Right cardiac atrium (tissue), 5 donors: ENCODE measurements around the gene SNX9. TPM values are rescaled to one million over a fixed set of nuclear protein-coding genes. Genes with fewer than 3 reads are reported as not detected.
"Not testable (repeated sequence)": the region's sequence is repeated elsewhere in the genome, so short reads cannot be mapped to it uniquely, and the experiment has no call there.

Experiments used
- ATAC-seq, 2 donors: fragments of 200-7000 bp; cut with Tn5 transposase; one replicate each; pipeline versions ENCODE4 v1.8.0 to v1.9.1; 2020; ENCODE audit warnings: moderate library complexity in 2 of 2, mild to moderate bottlenecking in 1 of 2
- DNase-seq, 3 donors: peaks; one replicate each; pipeline ENCODE4 v3.0.0-alpha.2; 2020
- H3K27ac ChIP-seq: one replicate; pipeline ENCODE4 v1.5.1; 2013; ENCODE audit warnings: mild to moderate bottlenecking, low read length, control low read depth, moderate library complexity
- H3K27me3 ChIP-seq: one replicate; pipeline ENCODE4 v1.6.1; 2013; ENCODE audit not compliant: control insufficient read depth, insufficient read depth
- H3K4me1 ChIP-seq: one replicate; pipeline ENCODE4 v1.6.1; 2013; ENCODE audit warnings: low read length; ENCODE audit not compliant: control insufficient read depth, insufficient read depth
- H3K4me3 ChIP-seq: one replicate; pipeline ENCODE4 v1.5.1; 2013; ENCODE audit warnings: low read length, control low read depth
- H3K9me3 ChIP-seq: one replicate; pipeline ENCODE4 v1.6.1; 2013; ENCODE audit warnings: low read length; ENCODE audit not compliant: control insufficient read depth
- WGBS: extraction: QIAGEN DNeasy Blood & Tissue Kit; methylation state at CpG from one replicate; pipeline ENCODE4 v1.1.7; 2013; 5-methylcytosine and 5-hydroxymethylcytosine counted together
- intact Hi-C, 4 donors: fragments of 100-400 bp; cut with DNase I; formaldehyde crosslinking; loops; one replicate each; pipeline versions ENCODE4 v1.11.0 to v1.14.0; 2022 to 2023
- polyA plus RNA-seq: library from polyadenylated mRNA; stranded (reverse); fragments of 200-250 nt; gene quantifications from one replicate; pipeline ENCODE4 v1.2.3, GENCODE V29; 2013
- total RNA-seq, 4 donors: library from RNA; stranded (reverse); fragmentation: NEBNext Ultra II Directional; extraction: Animal tissue kit (Norgen Biotek cat#: 25700); gene quantifications; one replicate each; pipeline ENCODE4 v1.2.1, GENCODE V29; 2021
- donor health status: healthy with polysubstance abuse.
- donor health status: DM: no; HTN: yes; CAD: no.
- donor health status: DM: no; HTN: no; CAD: no.
- donor health status: DM: no; HTN: yes; CAD: no; lungs with severe emphysema.
- donor health status: DM: yes; HTN: yes; CAD: no.

The SNX9 gene
- total and polyA plus RNA-seq, 5 donors: 24.1 to 41.9 (median 36.2) TPM

DNA sequence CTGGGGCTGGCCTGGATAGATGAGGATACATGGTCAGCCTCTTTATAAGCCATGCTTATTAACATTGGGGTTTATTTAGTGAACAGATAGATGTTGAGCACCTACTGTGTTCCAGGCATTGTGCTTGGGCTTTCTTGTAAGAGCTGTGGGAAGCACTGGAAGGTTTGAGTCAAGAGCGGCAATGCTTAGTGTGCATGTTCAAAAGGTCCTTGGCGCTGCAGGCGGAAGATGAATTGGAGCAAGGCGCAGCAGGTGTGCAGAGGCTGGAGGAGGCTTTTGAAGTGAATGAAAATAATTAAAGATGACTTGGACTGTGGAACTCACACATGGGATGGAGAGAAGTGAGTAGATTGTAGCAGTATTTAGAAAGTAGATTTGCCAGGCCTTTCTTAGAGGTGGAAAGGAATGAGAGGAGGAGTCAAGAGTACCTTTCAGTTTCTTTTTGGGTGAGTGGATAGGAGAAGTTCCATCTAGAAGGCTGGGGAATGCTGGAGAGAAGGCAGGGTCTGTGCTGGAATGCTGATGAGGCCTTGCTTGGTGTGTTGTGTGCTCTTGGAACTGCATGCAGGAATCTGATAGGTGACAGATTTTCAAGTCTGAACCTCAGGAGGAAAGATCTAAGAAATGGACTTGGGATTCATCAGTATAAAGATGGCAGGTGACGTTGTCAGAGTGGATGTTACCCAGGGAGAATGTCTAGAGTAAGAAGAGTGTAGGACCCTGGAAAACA lies 26.4 kb downstream of the SNX9 start:
- H3K27ac ChIP-seq: no peak overlapping the region
- H3K27me3 ChIP-seq: no peaks in the 10 kb centered on the region
- peak in 1 of 2 donors; percentile 22 for ATAC-seq
- H3K9me3 ChIP-seq: no peaks in the 10 kb centered on the region
- H3K4me3 ChIP-seq: no peak overlapping the region
- peaks cover 14% of the 10 kb centered on the region for H3K4me1 ChIP-seq
- DNase-seq: no peak
- over 99% methylated on average over 5 of the region's 5 CpGs for WGBS
- intact Hi-C loops: no loop called here

DNA sequence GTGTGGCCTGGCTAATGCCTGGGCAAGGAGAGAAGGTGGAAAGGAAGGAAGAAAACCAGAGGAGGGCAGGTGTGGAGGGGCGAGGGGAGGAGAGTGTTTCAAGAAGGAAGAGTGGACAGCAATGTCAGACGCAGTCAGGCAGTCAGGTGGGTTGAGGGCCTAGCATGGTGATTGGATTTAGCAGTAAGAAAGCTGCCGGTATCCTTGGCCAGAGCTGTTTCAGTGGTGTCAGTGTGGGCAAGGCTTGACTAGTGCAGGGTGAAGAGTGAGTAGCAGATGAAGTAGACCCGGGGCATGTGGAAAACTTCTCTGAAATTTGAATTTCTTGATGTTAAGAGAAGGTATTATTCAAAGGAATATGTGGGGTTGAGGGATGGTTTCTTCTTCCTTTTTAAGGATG lies 27.0 kb downstream of the SNX9 start:
- ATAC-seq (peak; percentile 17 to 49), DNase-seq (no peak)
- WGBS: 76% methylated on average over 4 of the region's 4 CpGs
- H3K27ac ChIP-seq: no peak overlapping the region
- no peaks in the 10 kb centered on the region for H3K27me3 ChIP-seq
- H3K4me3 ChIP-seq: no peak overlapping the region
- H3K4me1 ChIP-seq: peaks cover 14% of the 10 kb centered on the region
- intact Hi-C loops: no loop called here
- H3K9me3 ChIP-seq: no peaks in the 10 kb centered on the region

DNA sequence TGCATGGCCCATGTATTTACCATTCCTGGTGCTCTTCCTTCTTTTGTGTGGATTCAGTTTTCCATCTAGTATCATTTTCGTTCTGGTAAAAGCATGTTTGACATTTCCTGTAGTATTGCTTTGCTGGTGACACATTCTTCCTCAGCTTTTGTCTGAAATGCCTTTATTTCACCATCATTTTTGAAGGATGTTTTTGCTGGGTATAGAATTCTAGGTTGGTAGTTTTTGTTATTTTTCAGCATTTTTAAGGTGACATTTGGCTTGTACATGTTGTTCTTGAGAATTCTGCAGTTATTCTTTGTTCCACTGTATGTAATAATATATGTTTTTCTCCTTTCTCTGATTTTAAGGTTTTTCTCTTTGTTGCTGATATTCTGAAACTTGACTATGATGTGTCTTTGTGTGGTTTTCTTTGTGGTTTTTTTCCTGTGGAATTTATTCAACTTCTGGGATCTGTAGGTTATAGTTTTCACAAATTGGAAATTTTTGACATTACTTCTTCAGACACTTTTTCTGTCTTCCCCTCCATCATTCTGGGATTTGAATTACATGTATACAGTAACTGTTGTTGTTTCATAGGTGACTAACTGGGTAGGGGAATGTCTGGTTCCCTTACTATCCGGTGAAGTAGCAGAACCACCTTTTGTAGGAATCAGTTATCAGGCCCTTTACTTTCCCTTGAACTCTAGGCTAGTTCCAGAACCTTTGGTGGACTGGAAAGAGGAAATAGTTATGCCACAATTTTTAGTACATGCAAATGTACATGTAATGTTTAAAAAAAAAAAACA lies 30.2 kb downstream of the SNX9 start:
- DNase-seq (no peak), ATAC-seq (no peak)
- Histone ChIP-seq H3K4me1 (peaks cover 5% of the 10 kb centered on the region), H3K9me3 (no peaks in the 10 kb centered on the region), H3K4me3 (no peak overlapping the region), H3K27me3 (no peaks in the 10 kb centered on the region), H3K27ac (no peak overlapping the region)
- intact Hi-C loops: no loop called here
- 88% methylated on average over 2 of the region's 2 CpGs for WGBS

DNA sequence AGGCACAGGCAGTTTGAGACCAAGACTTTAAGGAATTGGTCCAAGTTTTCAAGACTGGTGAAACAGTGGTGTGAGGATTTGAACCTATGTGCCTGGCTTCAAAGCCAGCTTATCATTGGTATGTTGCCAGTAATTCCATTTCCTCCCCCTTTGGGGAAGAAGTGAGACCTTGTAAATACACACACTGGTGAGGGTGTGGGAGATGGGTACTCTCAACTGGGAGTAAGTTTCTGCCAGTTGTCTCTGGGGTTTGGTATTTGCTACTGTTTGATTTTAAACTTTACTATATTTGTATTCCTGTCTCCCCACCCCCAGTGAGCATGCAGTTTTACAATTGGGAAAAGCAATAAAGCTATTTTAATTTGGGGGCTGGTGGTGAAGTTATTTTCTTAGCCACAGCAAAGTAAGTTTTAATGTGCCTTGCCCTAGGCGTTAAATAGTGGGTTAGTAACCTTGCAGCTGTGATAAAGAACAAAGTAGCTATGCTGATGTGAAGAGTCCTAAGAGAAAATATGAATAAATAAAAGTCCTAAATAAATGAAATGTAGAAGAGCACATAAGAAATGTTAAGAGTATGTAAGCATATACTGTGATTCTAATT lies 31.0 kb downstream of the SNX9 start:
- intact Hi-C loops: no loop called here
- ATAC-seq (no peak), DNase-seq (no peak)
- 89% methylated on average over 1 of the region's 1 CpG for WGBS
- Histone ChIP-seq H3K9me3 (no peaks in the 10 kb centered on the region), H3K27ac (no peak overlapping the region), H3K4me3 (no peak overlapping the region), H3K4me1 (peaks cover 2% of the 10 kb centered on the region), H3K27me3 (no peaks in the 10 kb centered on the region)

DNA sequence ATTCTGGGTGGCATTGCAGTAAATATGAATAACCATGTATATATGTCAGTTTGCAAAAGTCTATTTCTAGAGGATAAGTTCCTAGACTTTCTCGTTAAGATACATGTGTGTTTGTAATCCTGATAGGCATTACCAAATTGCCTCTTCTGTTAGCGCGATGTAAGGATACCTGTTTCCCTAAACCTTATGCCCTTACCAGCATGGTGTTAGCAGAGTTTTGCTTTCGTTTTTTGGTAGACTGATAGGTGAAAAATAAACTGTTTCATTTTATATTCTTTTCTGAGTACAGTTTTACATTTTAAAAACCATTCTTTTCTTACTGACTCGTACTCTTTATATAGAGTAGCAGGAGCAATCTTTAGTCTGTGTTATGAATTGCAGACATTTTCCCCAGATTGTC lies 32.3 kb downstream of the SNX9 start:
- no peak for DNase-seq
- no peak for ATAC-seq
- Histone ChIP-seq H3K27ac (no peak overlapping the region), H3K27me3 (no peaks in the 10 kb centered on the region), H3K4me1 (peaks cover 4% of the 10 kb centered on the region), H3K4me3 (no peak overlapping the region), H3K9me3 (no peaks in the 10 kb centered on the region)
- 95% methylated on average over 5 of the region's 5 CpGs for WGBS
- intact Hi-C loops: no loop called here

DNA sequence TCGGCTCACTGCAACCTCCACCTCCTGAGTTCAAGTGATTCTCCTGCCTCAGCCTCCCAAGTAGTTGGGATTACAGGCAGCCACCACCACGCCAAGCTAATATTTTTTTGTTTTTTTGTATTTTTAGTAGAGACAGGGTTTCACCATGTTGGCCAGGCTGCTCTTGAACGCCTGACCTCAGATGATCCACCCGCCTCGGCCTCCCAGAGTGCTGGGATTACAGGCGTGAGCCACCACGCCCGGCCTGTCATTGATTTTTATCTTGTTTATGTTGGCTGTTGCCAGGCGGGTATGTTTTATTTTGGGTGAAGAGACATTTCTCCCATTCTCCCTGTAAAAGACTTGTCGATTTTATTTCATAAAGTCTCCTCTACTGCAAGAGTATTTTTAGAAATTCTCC lies 32.8 kb downstream of the SNX9 start:
- 80% methylated on average over 10 of the region's 10 CpGs for WGBS
- H3K27ac ChIP-seq, H3K4me3 ChIP-seq, intact Hi-C loops, H3K9me3 ChIP-seq, H3K4me1 ChIP-seq, H3K27me3 ChIP-seq, DNase-seq: not testable (repeated sequence)
- ATAC-seq: peak in 1 of 2 donors; percentile 36

DNA sequence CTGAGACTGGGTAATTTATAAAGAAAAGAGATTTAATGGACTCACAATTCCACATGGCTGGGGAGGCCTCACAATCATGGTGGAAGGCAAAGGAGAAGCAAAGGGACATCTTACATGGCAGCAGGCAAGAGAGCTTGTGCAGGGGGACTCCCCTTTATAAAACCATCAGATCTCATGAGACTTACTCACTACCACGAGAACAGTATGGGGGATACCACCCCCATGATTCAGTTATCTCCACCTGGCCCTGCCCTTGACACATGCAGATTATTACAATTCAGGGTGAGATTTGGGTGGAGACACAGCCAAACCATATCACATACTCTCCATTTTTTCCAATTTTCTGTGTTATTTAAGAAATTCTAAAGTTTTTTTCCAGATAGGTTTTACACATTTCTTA lies 35.6 kb downstream of the SNX9 start:
- intact Hi-C loops, H3K27ac ChIP-seq, H3K9me3 ChIP-seq, ATAC-seq, H3K4me1 ChIP-seq, DNase-seq, H3K27me3 ChIP-seq, H3K4me3 ChIP-seq: not testable (repeated sequence)
- WGBS: 90% methylated on average over 1 of the region's 1 CpG

DNA sequence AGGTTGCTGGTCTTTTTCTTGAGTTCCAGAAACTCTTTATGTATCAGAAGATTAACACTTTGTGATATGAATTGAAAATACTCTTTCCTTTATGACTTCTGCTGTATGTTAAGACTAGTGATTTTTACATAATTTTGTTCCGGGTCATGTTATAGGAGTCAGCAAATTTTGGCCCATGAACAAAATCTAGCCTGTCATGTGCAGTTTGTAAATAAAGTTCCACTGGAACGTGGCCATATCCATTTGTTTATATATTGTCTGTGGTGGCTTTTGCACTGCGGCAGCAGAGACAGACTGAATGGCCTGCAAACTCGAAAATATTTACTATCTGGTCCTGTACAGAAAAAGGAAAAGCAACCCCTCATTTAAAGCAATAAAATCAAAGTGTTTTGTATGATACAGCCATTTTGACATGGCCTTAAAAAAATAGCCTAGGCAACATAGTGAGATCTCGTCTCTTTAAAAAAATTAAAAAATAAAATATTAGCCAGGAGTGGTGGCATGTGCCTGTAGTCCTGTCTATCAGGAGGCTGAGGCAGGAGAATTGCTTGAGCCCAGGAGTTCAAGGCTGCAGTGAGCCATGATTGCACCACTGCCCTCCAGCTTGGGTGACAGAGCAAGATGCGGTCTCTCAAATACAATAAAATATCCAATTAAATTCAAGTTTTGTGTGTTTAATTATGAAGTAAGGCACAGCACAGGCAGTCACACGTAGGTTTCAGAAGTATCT lies 36.9 kb downstream of the SNX9 start:
- ATAC-seq (no peak), DNase-seq (no peak)
- no peak overlapping the region for H3K27ac ChIP-seq
- intact Hi-C loops: no loop called here
- no peaks in the 10 kb centered on the region for H3K27me3 ChIP-seq
- H3K4me3 ChIP-seq: no peak overlapping the region
- 60% methylated on average over 7 of the region's 7 CpGs for WGBS
- H3K4me1 ChIP-seq: peaks cover 9% of the 10 kb centered on the region
- no peaks in the 10 kb centered on the region for H3K9me3 ChIP-seq

DNA sequence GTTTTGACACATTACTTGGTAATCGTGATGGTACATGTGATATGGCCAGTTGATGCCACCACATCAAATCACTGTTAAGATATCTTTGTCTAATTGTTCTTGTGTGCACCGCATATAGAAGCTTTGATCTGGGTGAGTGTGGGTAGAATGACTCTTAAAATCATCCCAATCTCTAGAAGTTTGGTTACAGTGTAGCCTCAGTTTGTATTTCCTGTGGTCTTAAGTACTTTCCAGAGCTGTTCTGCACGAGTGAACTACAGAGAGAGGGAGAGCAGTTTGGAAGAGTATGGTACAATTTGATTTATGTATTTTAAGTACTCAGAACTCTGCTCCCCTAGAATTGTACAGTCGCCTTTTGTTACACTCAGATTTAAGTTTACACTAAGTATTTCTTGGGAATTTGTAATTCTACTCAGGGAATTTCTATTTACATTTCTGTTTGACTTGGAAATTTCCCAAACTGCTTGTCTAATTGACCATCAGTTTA lies 37.5 kb downstream of the SNX9 start:
- H3K4me1 ChIP-seq: peaks cover 9% of the 10 kb centered on the region
- H3K4me3 ChIP-seq: no peak overlapping the region
- no peak overlapping the region for H3K27ac ChIP-seq
- no peaks in the 10 kb centered on the region for H3K9me3 ChIP-seq
- WGBS: 37% methylated on average over 4 of the region's 4 CpGs
- ATAC-seq: no peak
- no peak for DNase-seq
- intact Hi-C loops: no loop called here
- no peaks in the 10 kb centered on the region for H3K27me3 ChIP-seq

DNA sequence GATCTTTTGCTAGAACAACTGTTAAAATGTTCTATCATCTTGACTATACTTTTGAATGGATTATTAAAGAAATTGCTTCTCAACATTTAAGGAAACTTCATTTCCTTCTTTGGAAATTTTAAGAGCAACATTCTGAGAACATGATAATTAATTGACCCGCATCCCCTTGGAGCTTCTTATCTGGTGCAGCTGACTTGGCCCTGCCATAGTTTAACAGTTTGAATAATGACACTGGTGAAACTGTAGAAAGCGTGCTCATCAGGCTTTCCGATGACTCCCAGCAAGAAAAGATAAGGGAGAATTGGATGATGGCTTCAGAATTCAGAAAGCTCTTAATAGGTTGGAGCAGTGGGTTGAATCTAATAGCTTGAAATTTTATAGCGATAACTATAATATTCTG lies 38.1 kb downstream of the SNX9 start:
- H3K27me3 ChIP-seq: no peaks in the 10 kb centered on the region
- H3K4me3 ChIP-seq: no peak overlapping the region
- 42% methylated on average over 4 of the region's 4 CpGs for WGBS
- peaks cover 9% of the 10 kb centered on the region for H3K4me1 ChIP-seq
- H3K27ac ChIP-seq: no peak overlapping the region
- intact Hi-C loops: no loop called here
- ATAC-seq (peak in 1 of 2 donors; percentile 53), DNase-seq (no peak)
- no peaks in the 10 kb centered on the region for H3K9me3 ChIP-seq
